ENCODE data around the gene CEP170B.

GRCh38 chr14:104863923-104864266 lies 1.2 kb upstream of the CEP170B start:
- TF ChIP-seq EZH2phosphoT487 (IDR thresholded peaks at IDR 0.05; ENCODE audit: insufficient read depth, low read depth) (no peak), EZH2 (IDR thresholded peaks at IDR 0.05; ENCODE audit: insufficient read depth, poor library complexity, severe bottlenecking) (no peak)

Data from GM23248 (cell line).